Activated naive CD8-positive, alpha-beta T cell treated with anti-CD3 and anti-CD28 coated beads, Interleukin-2, amount 50 U/mL, for 24 hours (primary cell): Measurements from ENCODE around the gene KLK6.

Source experiments
- ATAC-seq: fragments of 150-1000 bp; cut with Tn5 transposase; one replicate; pipeline ENCODE4 v1.10.0; 2021
- DNase-seq: peaks from one replicate; pipeline ENCODE4 v3.0.0; 2021
- H3K27ac Mint-ChIP-seq: one replicate; pipeline ENCODE4 v1.8.0; 2021; ENCODE audit warnings: mild to moderate bottlenecking, mixed read lengths
- H3K27me3 Mint-ChIP-seq: one replicate; pipeline ENCODE4 v1.8.0; 2021; ENCODE audit warnings: mixed read lengths
- H3K36me3 Mint-ChIP-seq: one replicate; pipeline ENCODE4 v1.8.0; 2021; ENCODE audit warnings: low read depth, mixed read lengths
- H3K4me1 Mint-ChIP-seq: one replicate; pipeline ENCODE4 v1.8.0; 2021; ENCODE audit warnings: mixed read lengths
- H3K4me3 Mint-ChIP-seq: one replicate; pipeline ENCODE4 v1.8.0; 2021; ENCODE audit warnings: mild to moderate bottlenecking, moderate library complexity, mixed read lengths
- H3K9me3 Mint-ChIP-seq: one replicate; pipeline ENCODE4 v1.8.0; 2021; ENCODE audit warnings: mixed read lengths

Gene KLK6

GRCh38 chr19:50916069-50916468, 53.3 kb downstream of the KLK6 start:
- Mint-ChIP-seq H3K27me3 (peaks cover 30% of the 10 kb centered on the region), H3K9me3 (no peaks in the 10 kb centered on the region), H3K36me3 (no peaks in the 10 kb centered on the region), H3K27ac (no peak overlapping the region), H3K4me1 (no peaks in the 10 kb centered on the region), H3K4me3 (no peak overlapping the region)
- no peak for ATAC-seq
- DNase-seq, result no peak

GRCh38 chr19:50912727-50913716, 56.4 kb downstream of the KLK6 start:
- H3K27ac Mint-ChIP-seq, result no peak overlapping the region
- peaks cover 44% of the 10 kb centered on the region for H3K27me3 Mint-ChIP-seq
- H3K9me3 Mint-ChIP-seq, result no peaks in the 10 kb centered on the region
- peak; percentile 72 for ATAC-seq
- H3K4me3 Mint-ChIP-seq, result no peak overlapping the region
- no peaks in the 10 kb centered on the region for H3K4me1 Mint-ChIP-seq
- no peaks in the 10 kb centered on the region for H3K36me3 Mint-ChIP-seq
- DNase-seq, result peak; percentile 46

- Mint-ChIP-seq H3K27me3 (peaks cover 47% of the 10 kb centered on the region), H3K4me1 (no peaks in the 10 kb centered on the region), H3K36me3 (no peaks in the 10 kb centered on the region), H3K4me3 (no peak overlapping the region), H3K9me3 (no peaks in the 10 kb centered on the region), H3K27ac (no peak overlapping the region)
- DNase-seq (no peak), ATAC-seq (no peak)
Measured at GRCh38 chr19:50912102-50912599, 57.2 kb downstream of the KLK6 start.

- ATAC-seq, result no peak
- no peak for DNase-seq
- H3K36me3 Mint-ChIP-seq, result no peaks in the 10 kb centered on the region
Measured at GRCh38 chr19:50911206-50912101, 57.9 kb downstream of the KLK6 start, which contains the start of gene KLK4. Gene KLK4, minus strand, starts transcription at chr19:50911395. Its CDS starts 657 bp downstream, at chr19:50910738.

GRCh38 chr19:50910722-50911121, 58.7 kb downstream of the KLK6 start:
- ATAC-seq (no peak), DNase-seq (no peak)
- Mint-ChIP-seq H3K4me3 (no peak overlapping the region), H3K27me3 (peaks cover 43% of the 10 kb centered on the region), H3K4me1 (no peaks in the 10 kb centered on the region), H3K9me3 (no peaks in the 10 kb centered on the region), H3K36me3 (no peaks in the 10 kb centered on the region), H3K27ac (no peak overlapping the region)

More at GRCh38 chr19:50911206-50912101, 57.9 kb downstream of the KLK6 start, which contains the start of gene KLK4:
- H3K4me1 Mint-ChIP-seq, result no peaks in the 10 kb centered on the region
- H3K4me3 Mint-ChIP-seq, result no peak within 1 kb of the TSS
- H3K9me3 Mint-ChIP-seq, result no peaks in the 10 kb centered on the region
- H3K27me3 Mint-ChIP-seq, result peaks cover 44% of the 10 kb centered on the region
- H3K27ac Mint-ChIP-seq, result no peak within 1 kb of the TSS

- Mint-ChIP-seq H3K4me3 (no peak overlapping the region), H3K4me1 (no peaks in the 10 kb centered on the region), H3K36me3 (no peaks in the 10 kb centered on the region), H3K27me3 (peaks cover 44% of the 10 kb centered on the region), H3K27ac (no peak overlapping the region), H3K9me3 (no peaks in the 10 kb centered on the region)
- ATAC-seq, result peak; percentile 16
- peak; percentile 40 for DNase-seq
Measured at GRCh38 chr19:50909240-50910070, 59.9 kb downstream of the KLK6 start.
